Fibroblast of skin of left biceps (primary cell): ENCODE data around the gene SLC24A4.
"Not testable (repeated sequence)": the region's sequence is repeated elsewhere in the genome, so short reads cannot be mapped to it uniquely, and the experiment has no call there.

Experiments used
- DNase-seq, 2 experiments: peaks; one replicate each; pipeline ENCODE4 v3.0.0-alpha.2; 2013; ENCODE audit warnings: low read depth in 2 of 2

SLC24A4 gene

GRCh38 chr14:92402500-92402899 lies 79.5 kb downstream of the SLC24A4 start:
- not testable (repeated sequence) for DNase-seq

- no peak for DNase-seq
Measured at GRCh38 chr14:92404018-92404417, 81.1 kb downstream of the SLC24A4 start.

- no peak for DNase-seq
Measured at GRCh38 chr14:92404421-92404820, 81.5 kb downstream of the SLC24A4 start.

GRCh38 chr14:92404938-92405337 lies 82.0 kb downstream of the SLC24A4 start:
- DNase-seq, result no peak

GRCh38 chr14:92407410-92407809 lies 84.4 kb downstream of the SLC24A4 start:
- DNase-seq, result no peak

- no peak for DNase-seq
Measured at GRCh38 chr14:92409043-92409442, 86.1 kb downstream of the SLC24A4 start.

- no peak for DNase-seq
Measured at GRCh38 chr14:92411135-92411534, 88.2 kb downstream of the SLC24A4 start.

GRCh38 chr14:92411941-92412340 lies 89.0 kb downstream of the SLC24A4 start:
- no peak for DNase-seq

- DNase-seq, result peak; percentile 72 to 75
Measured at GRCh38 chr14:92412912-92413311, 89.9 kb downstream of the SLC24A4 start.

- DNase-seq, result no peak
Measured at GRCh38 chr14:92413379-92413778, 90.4 kb downstream of the SLC24A4 start.

- no peak for DNase-seq
Measured at GRCh38 chr14:92414690-92415445, 91.9 kb downstream of the SLC24A4 start.

GRCh38 chr14:92415969-92416368 lies 93.0 kb downstream of the SLC24A4 start:
- DNase-seq, result no peak

GRCh38 chr14:92416544-92416943 lies 93.6 kb downstream of the SLC24A4 start:
- no peak for DNase-seq

GRCh38 chr14:92417759-92418158 lies 94.8 kb downstream of the SLC24A4 start:
- DNase-seq, result no peak

GRCh38 chr14:92421751-92422150 lies 98.8 kb downstream of the SLC24A4 start:
- DNase-seq, result peak in 1 of 2 experiments; percentile 45

GRCh38 chr14:92425101-92425500 lies 102.1 kb downstream of the SLC24A4 start:
- DNase-seq, result no peak

GRCh38 chr14:92426237-92426636 lies 103.3 kb downstream of the SLC24A4 start:
- peak in 1 of 2 experiments; percentile 35 for DNase-seq

GRCh38 chr14:92427096-92427495 lies 104.1 kb downstream of the SLC24A4 start:
- DNase-seq, result no peak

- DNase-seq, result no peak
Measured at GRCh38 chr14:92430686-92431085, 107.7 kb downstream of the SLC24A4 start.

- DNase-seq, result no peak
Measured at GRCh38 chr14:92431199-92431725, 108.3 kb downstream of the SLC24A4 start.

- no peak for DNase-seq
Measured at GRCh38 chr14:92433407-92433806, 110.4 kb downstream of the SLC24A4 start.

- DNase-seq, result no peak
Measured at GRCh38 chr14:92435154-92435553, 112.2 kb downstream of the SLC24A4 start.

GRCh38 chr14:92436115-92436776 lies 113.3 kb downstream of the SLC24A4 start:
- DNase-seq, result no peak
